Keratinocyte (primary cell): Measurements from ENCODE around the gene MDM2.

Experiments
- EZH2 ChIP-seq: IDR thresholded peaks from one replicate; pipeline ENCODE4 v1.6.1; 2012; ENCODE audit warnings: inconsistent platforms, mild to moderate bottlenecking, low read length, moderate library complexity
- TF ChIP-seq, protein P1 (sequence below), 3 experiments: IDR thresholded peaks in 1 of 3; conservative IDR thresholded peaks in 1 of 3; optimal IDR thresholded peaks in 1 of 3; 2 replicates in 2 of 3; 3 replicates in 1 of 3; pipeline versions ENCODE3 to v1.5.1; 2011; ENCODE audit warnings: low read length in 3 of 3, mild to moderate bottlenecking in 3 of 3, moderate library complexity in 2 of 3, control low read depth in 1 of 3, inconsistent platforms in 1 of 3; ENCODE audit not compliant: insufficient read depth in 2 of 3; ENCODE audit errors: extremely low read depth in 1 of 3

DNA sequence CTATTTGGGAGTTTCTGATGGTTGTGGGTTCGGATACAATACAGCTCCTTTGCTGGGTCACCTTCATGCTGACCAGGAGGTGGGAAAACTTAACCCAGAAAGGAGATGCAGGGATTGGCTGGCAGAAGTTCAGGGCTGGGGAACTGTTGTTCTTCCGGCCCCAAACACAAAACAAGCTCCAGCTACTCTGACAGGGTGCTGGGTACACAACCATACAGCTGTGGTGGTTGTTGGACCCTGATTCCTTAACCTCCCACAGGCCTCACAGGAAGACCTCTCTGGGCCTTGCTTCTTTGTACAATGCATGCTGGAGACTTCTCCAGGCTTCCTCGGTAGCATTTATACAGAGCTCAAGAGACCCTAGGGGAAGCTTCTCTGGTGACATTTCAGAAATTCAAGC lies 77.4 kb downstream of the MDM2 start:
- TF ChIP-seq EZH2, result no peak
- TF ChIP-seq, protein P1, sequence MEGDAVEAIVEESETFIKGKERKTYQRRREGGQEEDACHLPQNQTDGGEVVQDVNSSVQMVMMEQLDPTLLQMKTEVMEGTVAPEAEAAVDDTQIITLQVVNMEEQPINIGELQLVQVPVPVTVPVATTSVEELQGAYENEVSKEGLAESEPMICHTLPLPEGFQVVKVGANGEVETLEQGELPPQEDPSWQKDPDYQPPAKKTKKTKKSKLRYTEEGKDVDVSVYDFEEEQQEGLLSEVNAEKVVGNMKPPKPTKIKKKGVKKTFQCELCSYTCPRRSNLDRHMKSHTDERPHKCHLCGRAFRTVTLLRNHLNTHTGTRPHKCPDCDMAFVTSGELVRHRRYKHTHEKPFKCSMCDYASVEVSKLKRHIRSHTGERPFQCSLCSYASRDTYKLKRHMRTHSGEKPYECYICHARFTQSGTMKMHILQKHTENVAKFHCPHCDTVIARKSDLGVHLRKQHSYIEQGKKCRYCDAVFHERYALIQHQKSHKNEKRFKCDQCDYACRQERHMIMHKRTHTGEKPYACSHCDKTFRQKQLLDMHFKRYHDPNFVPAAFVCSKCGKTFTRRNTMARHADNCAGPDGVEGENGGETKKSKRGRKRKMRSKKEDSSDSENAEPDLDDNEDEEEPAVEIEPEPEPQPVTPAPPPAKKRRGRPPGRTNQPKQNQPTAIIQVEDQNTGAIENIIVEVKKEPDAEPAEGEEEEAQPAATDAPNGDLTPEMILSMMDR (optimal IDR thresholded peaks at IDR 0.05 in 1 of 3, IDR thresholded peaks at IDR 0.05 in 1 of 3, conservative IDR thresholded peaks at IDR 0.05 in 1 of 3; ENCODE audit: extremely low read depth in 1 of 3, insufficient read depth in 2 of 3, low read length in 3 of 3), result no peak
